ENCODE results near the gene NUAK1.

The NUAK1 gene

GRCh38 chr12:106138633-106139421 lies at the start of gene NUAK1:
Gene NUAK1, minus strand, starts transcription at chr12:106138954. Its CDS starts 301 bp downstream, at chr12:106138653.
- no peak for DNase-seq

- no peak for DNase-seq
Observed at GRCh38 chr12:106188256-106188655, 49.5 kb upstream of the NUAK1 start.

- no peak for DNase-seq
Observed at GRCh38 chr12:106187842-106188241, 49.1 kb upstream of the NUAK1 start.

- DNase-seq, result no peak
Observed at GRCh38 chr12:106187155-106187789, 48.5 kb upstream of the NUAK1 start.

- no peak for DNase-seq
Observed at GRCh38 chr12:106183735-106184134, 45.0 kb upstream of the NUAK1 start.

- DNase-seq, result no peak
Observed at GRCh38 chr12:106181401-106182114, 42.8 kb upstream of the NUAK1 start.

GRCh38 chr12:106179086-106179485 lies 40.3 kb upstream of the NUAK1 start:
- DNase-seq, result no peak

GRCh38 chr12:106178562-106178961 lies 39.8 kb upstream of the NUAK1 start:
- no peak for DNase-seq

GRCh38 chr12:106176560-106176959 lies 37.8 kb upstream of the NUAK1 start:
- DNase-seq, result no peak

GRCh38 chr12:106174876-106175275 lies 36.1 kb upstream of the NUAK1 start:
- no peak for DNase-seq

GRCh38 chr12:106173442-106173841 lies 34.7 kb upstream of the NUAK1 start:
- no peak for DNase-seq

- DNase-seq, result no peak
Observed at GRCh38 chr12:106171117-106171750, 32.5 kb upstream of the NUAK1 start.

GRCh38 chr12:106170285-106170684 lies 31.5 kb upstream of the NUAK1 start:
- no peak for DNase-seq

GRCh38 chr12:106163712-106164111 lies 25.0 kb upstream of the NUAK1 start:
- DNase-seq, result no peak

GRCh38 chr12:106161491-106161890 lies 22.7 kb upstream of the NUAK1 start:
- DNase-seq, result no peak

- no peak for DNase-seq
Observed at GRCh38 chr12:106160915-106161314, 22.2 kb upstream of the NUAK1 start.

GRCh38 chr12:106157802-106158201 lies 19.0 kb upstream of the NUAK1 start:
- no peak for DNase-seq

GRCh38 chr12:106154751-106155273 lies 16.1 kb upstream of the NUAK1 start:
- no peak for DNase-seq

- DNase-seq, result no peak
Observed at GRCh38 chr12:106152334-106152733, 13.6 kb upstream of the NUAK1 start.

GRCh38 chr12:106150555-106150954 lies 11.8 kb upstream of the NUAK1 start:
- DNase-seq, result no peak

- DNase-seq, result no peak
Observed at GRCh38 chr12:106149096-106149784, 10.5 kb upstream of the NUAK1 start.

- DNase-seq, result no peak
Observed at GRCh38 chr12:106147956-106148355, 9.2 kb upstream of the NUAK1 start.

Data from stimulated activated CD4-positive, alpha-beta T cell treated with anti-CD3 and anti-CD28 coated beads, Interleukin-4, amount 100 ng/mL, for 24 hours (primary cell).